HL-60/S4 (cell line): Measurements from ENCODE around the gene VSTM2B.

Experiments
- in situ Hi-C: fragments of 300-500 bp; cut with MboI; formaldehyde crosslinking; loops from 2 replicates; pipeline ENCODE4 v1.14.3; 2022; ENCODE audit warnings: low sequenced_read_pairs

Gene VSTM2B

DNA sequence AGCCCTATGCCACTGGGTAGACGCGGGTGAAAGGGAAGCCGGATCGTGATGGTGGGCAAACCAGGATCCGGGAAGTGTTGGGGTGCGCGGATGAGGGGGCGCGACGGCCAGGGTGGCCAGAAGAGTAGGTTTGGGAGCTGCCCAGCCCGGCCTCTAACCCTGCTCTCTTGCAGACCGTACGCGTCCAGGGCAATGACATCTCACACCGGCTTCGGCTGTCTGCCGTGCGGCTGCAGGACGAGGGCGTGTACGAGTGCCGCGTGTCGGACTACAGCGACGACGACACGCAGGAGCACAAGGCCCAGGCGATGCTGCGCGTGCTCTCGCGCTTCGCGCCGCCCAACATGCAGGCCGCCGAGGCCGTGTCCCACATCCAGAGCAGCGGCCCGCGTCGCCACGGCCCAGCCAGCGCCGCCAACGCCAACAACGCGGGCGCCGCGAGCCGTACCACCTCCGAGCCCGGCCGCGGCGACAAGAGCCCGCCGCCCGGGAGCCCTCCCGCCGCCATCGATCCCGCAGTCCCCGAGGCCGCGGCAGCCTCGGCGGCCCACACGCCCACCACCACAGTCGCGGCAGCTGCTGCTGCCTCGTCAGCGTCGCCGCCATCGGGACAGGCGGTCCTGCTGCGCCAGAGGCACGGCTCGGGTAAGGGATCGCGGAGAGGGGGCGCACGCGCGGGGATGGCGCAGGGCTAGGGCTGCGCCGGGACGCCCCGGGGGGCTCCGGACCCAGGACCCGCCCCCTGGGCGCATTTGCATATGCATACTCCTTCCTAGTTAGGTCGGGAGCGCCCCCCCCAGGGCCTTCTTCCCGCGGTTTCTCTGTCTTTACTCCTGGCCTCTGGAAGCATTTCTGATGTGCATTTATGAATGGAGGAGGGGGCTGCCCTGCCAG is 4.1 kb downstream of the VSTM2B start:
- in situ Hi-C loops: no loop called here

GRCh38 chr19:29530540-29531457 is 5.0 kb downstream of the VSTM2B start:
- in situ Hi-C loops: no loop called here

GRCh38 chr19:29531458-29532025 is 5.7 kb downstream of the VSTM2B start:
- in situ Hi-C loops: no loop called here

DNA sequence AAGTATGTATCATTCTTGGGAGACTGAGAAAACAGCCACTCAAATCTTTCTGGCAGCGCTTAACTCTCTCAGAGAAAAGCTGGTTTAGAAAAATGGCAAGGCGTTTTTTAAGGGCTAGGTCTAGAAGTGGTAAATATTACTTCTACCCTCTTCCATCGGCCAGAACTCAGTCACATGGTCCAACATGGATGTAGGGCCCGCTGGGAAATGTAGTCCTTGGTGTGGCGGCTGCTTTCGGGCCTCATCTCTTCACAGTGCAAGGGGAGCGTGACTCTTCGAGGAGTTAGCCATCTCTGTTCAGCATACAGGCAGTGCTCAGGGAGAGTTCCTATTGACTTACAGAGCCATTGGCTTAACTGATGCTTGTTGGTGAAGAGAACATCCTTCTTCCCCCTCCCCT is 6.3 kb downstream of the VSTM2B start:
- in situ Hi-C loops: no loop called here

- in situ Hi-C loops: no loop called here
Observed at GRCh38 chr19:29532956-29533355, 7.2 kb downstream of the VSTM2B start.

DNA sequence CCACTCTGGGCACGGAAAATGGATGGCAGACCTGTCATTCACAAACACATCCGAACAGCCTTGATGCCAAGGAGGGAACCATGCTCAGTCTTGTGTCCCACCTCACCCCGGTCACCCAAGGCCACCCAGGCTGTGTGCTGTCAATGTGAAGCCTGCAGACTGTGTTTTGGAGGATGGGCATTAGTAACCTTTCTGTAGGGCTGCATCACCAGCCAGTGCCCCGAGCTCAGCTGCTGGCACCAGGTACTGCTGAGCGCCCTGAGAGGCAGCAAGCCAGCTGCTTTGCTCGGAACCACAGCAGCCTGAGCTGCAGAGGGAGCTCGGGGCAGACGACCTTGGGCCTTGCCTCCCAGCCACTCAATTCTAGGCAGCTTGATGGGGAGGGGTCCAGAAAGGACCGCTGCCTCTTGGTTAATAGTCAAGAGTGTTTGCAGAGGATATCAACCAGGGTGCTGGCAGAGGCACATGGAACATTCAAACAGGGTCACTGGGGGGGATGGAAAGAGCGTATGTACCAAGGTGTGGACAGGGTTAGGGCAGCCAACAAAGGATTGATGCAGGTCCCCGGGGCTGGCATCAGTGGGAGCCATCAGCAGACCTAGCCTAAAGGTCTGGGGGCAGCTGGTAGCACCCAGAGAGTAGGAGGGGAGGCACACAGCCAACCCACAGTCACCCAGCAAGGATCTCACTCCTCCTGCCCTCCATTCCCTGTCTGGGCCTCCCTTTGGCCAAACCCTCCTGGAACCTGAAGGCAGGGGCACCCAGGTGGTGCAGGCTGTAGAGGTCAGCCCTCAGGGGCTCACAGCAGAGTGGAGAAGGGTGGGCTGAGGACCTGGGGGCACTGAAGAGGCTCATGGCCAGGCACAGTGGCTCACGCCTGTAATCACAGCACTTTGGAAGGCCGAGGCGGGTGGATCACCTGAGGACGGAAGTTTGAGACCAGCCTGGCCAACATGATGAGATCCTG is 8.1 kb downstream of the VSTM2B start:
- in situ Hi-C loops: no loop called here

DNA sequence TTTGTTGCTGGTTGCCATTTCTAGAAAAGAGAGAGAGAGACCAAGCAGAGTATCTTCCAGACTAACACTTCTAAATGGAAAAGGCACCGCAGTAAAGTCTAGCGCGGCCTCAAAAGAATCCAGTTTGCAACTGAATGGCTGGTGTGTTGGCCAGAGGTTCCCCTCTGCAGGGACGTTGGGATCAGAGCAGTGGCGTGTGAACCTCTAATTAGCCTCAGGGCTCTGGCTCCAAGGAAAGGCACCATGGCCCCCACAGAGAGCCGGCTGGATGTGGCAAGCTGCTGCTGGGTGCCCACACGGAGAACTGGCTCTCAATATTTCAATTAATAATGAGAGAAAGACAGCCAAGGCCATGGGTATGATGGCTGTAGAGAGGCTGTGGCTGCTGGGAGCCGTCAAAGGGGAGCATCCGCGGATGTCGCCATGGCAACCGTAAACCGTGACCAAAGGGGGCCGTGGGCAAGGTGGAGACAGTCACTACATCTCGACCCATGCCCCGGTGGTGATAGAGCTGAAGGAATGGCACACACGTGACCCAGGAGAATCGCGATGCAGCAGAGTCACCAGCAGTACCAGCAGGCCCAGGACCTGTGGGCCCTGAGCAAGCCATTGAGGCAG is 9.5 kb downstream of the VSTM2B start:
- in situ Hi-C loops: no loop called here

DNA sequence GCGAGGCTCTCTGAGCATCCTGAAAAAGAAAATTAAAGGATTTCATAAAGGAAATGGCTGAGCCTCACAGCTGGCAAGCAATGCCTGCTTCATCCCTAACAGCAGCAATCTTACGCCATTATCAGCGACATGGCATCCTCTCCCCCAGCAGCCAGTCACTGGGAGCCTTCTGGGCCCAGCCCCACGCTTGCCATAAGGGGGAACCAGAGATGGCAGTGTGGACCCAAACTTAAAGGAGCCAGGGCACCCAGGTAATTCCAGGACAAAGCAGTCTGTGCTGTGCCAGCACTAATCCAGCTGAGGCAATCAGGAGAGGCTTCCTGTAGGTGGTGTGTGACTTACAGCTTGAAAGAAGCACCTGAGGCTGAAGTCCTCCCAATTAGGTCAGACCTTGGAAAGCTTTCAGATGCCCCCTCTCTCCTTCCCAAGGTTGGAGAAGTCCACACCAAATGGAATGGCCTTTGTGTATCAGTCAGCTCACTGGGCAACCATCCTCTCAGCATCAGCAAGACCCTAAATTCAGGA is 10.3 kb downstream of the VSTM2B start:
- in situ Hi-C loops: no loop called here

- in situ Hi-C loops: no loop called here
Observed at GRCh38 chr19:29537181-29537580, 11.4 kb downstream of the VSTM2B start.

DNA sequence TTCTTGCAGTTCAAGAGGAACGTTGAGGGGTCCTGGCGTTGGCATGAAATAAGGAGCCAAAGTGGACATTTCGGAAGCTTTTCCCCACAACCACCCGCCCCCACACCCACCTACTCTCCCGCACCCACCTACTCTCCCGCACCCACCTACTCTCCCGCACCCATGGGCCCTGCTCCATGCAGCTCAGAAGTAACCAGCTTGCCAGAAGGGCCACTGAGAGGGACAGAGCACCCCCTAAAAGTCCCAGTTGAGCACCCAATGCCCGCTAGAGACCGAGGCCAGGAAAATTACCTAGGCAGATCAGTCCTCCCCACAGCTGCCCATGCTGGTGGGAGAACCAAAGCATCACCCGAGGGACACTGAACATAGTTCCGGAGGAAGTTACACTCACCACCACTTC is 11.8 kb downstream of the VSTM2B start:
- in situ Hi-C loops: no loop called here

DNA sequence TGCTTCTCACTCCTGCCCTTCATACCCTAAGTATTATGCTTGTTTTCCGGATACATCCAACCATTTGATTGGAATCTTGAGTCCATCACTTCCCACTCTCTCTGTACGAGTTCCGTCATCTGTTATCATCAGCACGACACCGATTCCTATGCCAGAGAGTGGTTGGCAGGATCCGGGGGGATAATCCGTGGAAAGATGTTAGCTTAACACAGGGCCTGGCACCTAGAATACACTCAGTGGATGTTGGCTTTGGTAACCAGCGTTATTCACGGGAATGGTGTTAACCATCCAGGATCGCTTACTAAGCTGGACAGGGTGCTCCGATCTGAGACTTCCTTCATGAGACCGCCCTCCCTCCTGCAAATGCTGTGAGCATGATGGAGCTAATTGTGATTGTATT is 12.4 kb downstream of the VSTM2B start:
- in situ Hi-C loops: no loop called here

- in situ Hi-C loops: no loop called here
Observed at GRCh38 chr19:29538651-29539050, 12.9 kb downstream of the VSTM2B start.

DNA sequence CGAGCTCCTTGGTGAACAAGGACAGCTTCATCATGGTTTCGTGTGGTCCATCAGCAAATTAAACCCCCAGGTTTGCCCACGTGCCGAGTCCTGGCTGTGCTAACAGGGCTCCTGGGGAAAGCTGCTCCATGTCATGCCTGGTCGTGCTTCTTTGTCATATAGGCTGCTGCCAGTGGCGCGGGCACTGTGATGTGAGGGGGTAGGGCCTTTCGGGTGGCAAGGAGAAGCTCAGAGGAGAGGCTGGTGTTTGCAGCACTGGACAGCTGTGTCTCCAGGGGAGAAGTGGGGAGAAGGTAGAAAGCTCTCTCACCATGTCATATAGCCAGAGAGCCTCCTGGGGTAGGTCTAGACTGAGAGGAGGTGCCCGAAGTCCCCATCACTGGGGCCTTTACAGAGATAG is 13.3 kb downstream of the VSTM2B start:
- in situ Hi-C loops: no loop called here

DNA sequence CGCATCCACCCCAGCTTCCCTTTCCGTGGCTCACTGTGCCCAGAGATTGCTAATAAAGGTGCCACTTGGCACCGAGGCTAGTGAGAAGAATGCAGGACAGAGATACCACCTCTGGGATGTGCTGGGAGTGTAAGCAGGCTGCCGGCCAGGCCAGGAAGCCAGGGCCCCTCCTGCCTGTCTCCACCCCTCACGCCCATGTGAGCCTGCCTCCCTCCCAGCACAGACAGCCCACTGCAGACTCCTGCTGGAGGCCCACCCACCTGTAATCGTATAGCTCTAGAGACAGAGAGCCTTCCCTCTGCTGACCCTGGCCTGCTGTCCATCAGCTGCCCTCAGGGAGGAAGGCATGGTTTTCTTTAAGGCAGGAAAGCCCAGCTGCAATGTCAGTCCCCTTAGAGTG is 13.9 kb downstream of the VSTM2B start:
- in situ Hi-C loops: no loop called here

- in situ Hi-C loops: no loop called here
Observed at GRCh38 chr19:29540114-29540513, 14.3 kb downstream of the VSTM2B start.

GRCh38 chr19:29541473-29542253 is 15.9 kb downstream of the VSTM2B start:
- in situ Hi-C loops: no loop called here

DNA sequence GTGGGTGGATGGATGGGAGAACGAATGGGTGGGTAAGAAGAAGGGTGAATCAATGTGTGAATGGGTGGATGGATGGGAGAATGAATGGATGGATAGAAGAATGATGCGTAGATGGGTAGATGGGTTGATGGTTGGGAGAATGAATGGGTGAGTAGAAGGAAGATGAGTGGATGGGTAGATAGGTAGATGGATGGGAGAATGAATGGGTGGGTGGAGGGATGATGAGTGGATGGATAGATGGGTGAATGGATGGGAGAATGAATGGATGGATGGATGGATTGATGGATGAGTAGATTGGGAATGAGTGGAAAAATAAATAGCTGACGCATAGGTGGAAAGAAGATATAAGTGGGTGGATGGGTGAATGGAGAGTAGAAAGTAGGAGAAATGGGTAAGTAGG is 16.5 kb downstream of the VSTM2B start:
- in situ Hi-C loops: no loop called here

- in situ Hi-C loops: no loop called here
Observed at GRCh38 chr19:29542776-29543175, 17.0 kb downstream of the VSTM2B start.

- in situ Hi-C loops: no loop called here
Observed at GRCh38 chr19:29543381-29543780, 17.6 kb downstream of the VSTM2B start.
